ENCODE results near the gene CRY2. TPM values are rescaled to one million over a fixed set of nuclear protein-coding genes. Genes with fewer than 3 reads are reported as not detected.

CRY2 gene
- total and polyA plus RNA-seq, 2 of the 8 experiments (the other 6 are each of a cell fraction or from before 2014, with no cell fraction given): 8.0 to 9.4 TPM

DNA sequence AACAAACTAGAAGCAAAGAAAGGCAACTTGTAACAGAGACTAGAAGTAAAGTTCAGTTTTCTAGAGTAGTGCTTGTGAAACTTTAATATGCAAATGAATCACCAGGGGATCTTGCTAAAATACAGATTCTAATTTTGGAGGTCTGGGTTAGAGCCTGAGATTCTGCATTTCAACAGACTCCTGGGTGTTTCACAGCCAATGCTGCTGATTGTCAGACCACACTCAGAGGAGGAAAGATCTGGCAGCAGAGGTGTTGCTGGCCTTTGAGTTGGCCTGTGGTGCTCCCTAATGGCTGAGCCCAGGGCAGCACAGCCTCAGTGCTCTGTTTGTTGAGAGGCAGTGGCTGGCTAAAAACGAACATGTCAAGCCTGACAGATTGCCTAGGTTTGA lies 5.4 kb downstream of the CRY2 start:
- no peak overlapping the region for H2BK15ac ChIP-seq (ENCODE audit: low read length)
- H3K9ac ChIP-seq (replicated peaks in 1 of 4; ENCODE audit: extremely low read depth in 1 of 4, low read depth in 3 of 4, low read length in 3 of 4): no peak overlapping the region
- no peak overlapping the region for H4K91ac ChIP-seq (replicated peaks; ENCODE audit: insufficient read length, low read length)
- H2BK5ac ChIP-seq (ENCODE audit: low read depth, low read length): no peak overlapping the region
- WGBS, 2 experiments (ENCODE audit: extremely low coverage in 1 of 2, insufficient coverage in 1 of 2, insufficient read length in 1 of 2, insufficient replicate concordance in 2 of 2, low coverage in 1 of 2, low lambda C conversion rate in 2 of 2, missing lambda C conversion rate in 1 of 2): 33% methylated on average over 1 of the region's 1 CpG; no CpG with 5 or more reads in 1 of the 2 experiments
- CTCF ChIA-PET (ENCODE audit: partially characterized antibody): interaction anchor here (1.0 to 1.1 kb wide), 2 partner anchors 10 to 11 kb away, joined by 5 to 6 read pairs; no protein-coding TSS in a partner anchor
- H4K20me1 ChIP-seq (replicated peaks in 1 of 2; ENCODE audit: control insufficient read depth in 1 of 2, insufficient read depth in 2 of 2, low read length in 2 of 2): peaks cover 2 to 13% of the 10 kb centered on the region in 2 experiments
- no peak for DNase-seq (ENCODE audit: low read depth in 1 of 2, low spot score in 2 of 2)
- peak overlapping the region in 1 of 4 experiments; percentile 6; a peak in 1 of 8 replicates for H3K4me3 ChIP-seq (ENCODE audit: extremely low read depth in 1 of 4, insufficient read depth in 2 of 4, low read depth in 3 of 4, low read length in 4 of 4)
- H3K4me2 ChIP-seq (ENCODE audit: insufficient read depth in 1 of 2, low read depth in 2 of 2, low read length in 2 of 2): peak overlapping the region; percentile 7 to 32; a peak in 3 of 4 replicates
- H3K36me3 ChIP-seq (ENCODE audit: control insufficient read depth in 2 of 4, insufficient read depth in 4 of 4, low read length in 3 of 4): peaks cover 0 to 5% (median 3%) of the 10 kb centered on the region in 4 experiments; a peak in 2 of 8 replicates
- peaks cover 0 to 5% (median 0%) of the 10 kb centered on the region in 4 experiments; a peak in 2 of 7 replicates for H3K27me3 ChIP-seq (replicated peaks in 1 of 4; ENCODE audit: control insufficient read depth in 3 of 4, extremely low read depth in 1 of 4, insufficient read depth in 3 of 4, low read length in 3 of 4)
- H2AK5ac ChIP-seq (ENCODE audit: low read depth, low read length): no peak overlapping the region
- no peak overlapping the region for H2BK20ac ChIP-seq (ENCODE audit: low read length)
- no peak overlapping the region for H3K14ac ChIP-seq (ENCODE audit: insufficient read length)
- H3K79me1 ChIP-seq (ENCODE audit: low read depth, low read length): peaks cover 2% of the 10 kb centered on the region; the same call in 1 of the 2 replicates
- H3K4ac ChIP-seq (replicated peaks; ENCODE audit: insufficient read length, low read depth, low read length): no peak overlapping the region
- H2AFZ ChIP-seq (ENCODE audit: low read length): no peak overlapping the region
- H3K23me2 ChIP-seq (ENCODE audit: low read depth, low read length): no peaks in the 10 kb centered on the region; the same call in 1 of the 2 replicates
- no peak overlapping the region for H3K23ac ChIP-seq (ENCODE audit: insufficient read length)
- no peak overlapping the region for H3K18ac ChIP-seq (ENCODE audit: extremely low read depth, low read length)
- no peak overlapping the region for H2BK120ac ChIP-seq (replicated peaks; ENCODE audit: low read depth, low read length)
- H4K8ac ChIP-seq (ENCODE audit: extremely low read depth, insufficient read depth, low read length): no peak overlapping the region
- peaks cover 6 to 37% (median 17%) of the 10 kb centered on the region in 4 experiments for H3K4me1 ChIP-seq (replicated peaks in 1 of 4; ENCODE audit: control insufficient read depth in 3 of 4, insufficient read depth in 4 of 4, low read length in 3 of 4)
- no peak overlapping the region for H2BK12ac ChIP-seq (ENCODE audit: low read depth, low read length)
- H3K27ac ChIP-seq (ENCODE audit: low read depth, low read length): no peak overlapping the region
- H4K5ac ChIP-seq (ENCODE audit: insufficient read length, low read depth, low read length): no peak overlapping the region
- FAIRE-seq: no peak
- POLR2A ChIA-PET (ENCODE audit: partially characterized antibody): no interaction called here
- no peak overlapping the region for H3K56ac ChIP-seq (replicated peaks; ENCODE audit: insufficient read length, low read depth, low read length)
- H3K79me2 ChIP-seq (ENCODE audit: control insufficient read depth in 1 of 2, insufficient read depth in 2 of 2, low read length in 2 of 2): 0 out of 4 replicates have a peak, but pooled peaks cover 0 to 5% of the 10 kb centered on the region in 2 experiments
- H3K9me3 ChIP-seq (ENCODE audit: insufficient read depth in 2 of 2, low read depth in 1 of 2, low read length in 1 of 2): no peaks in the 10 kb centered on the region
- TF ChIP-seq, protein P1, sequence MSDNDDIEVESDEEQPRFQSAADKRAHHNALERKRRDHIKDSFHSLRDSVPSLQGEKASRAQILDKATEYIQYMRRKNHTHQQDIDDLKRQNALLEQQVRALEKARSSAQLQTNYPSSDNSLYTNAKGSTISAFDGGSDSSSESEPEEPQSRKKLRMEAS (IDR thresholded peaks at IDR 0.05): no peak
- no peak for TF ChIP-seq BRCA1 (IDR thresholded peaks at IDR 0.05; ENCODE audit: low read depth, low read length)
- no peak for TF ChIP-seq KDM5A (IDR thresholded peaks at IDR 0.05; ENCODE audit: low read length)
- no peak for TF ChIP-seq HDAC6 (IDR thresholded peaks at IDR 0.05; ENCODE audit: low read depth, low read length)
- TF ChIP-seq RAD21 (IDR thresholded peaks at IDR 0.05 in 1 of 2, conservative IDR thresholded peaks at IDR 0.05 in 1 of 2; ENCODE audit: low read depth in 2 of 2, low read length in 2 of 2): peak; percentile 74 to 81
- TF ChIP-seq NANOG (IDR thresholded peaks at IDR 0.05; ENCODE audit: insufficient read depth, low read depth, low read length, poor library complexity, severe bottlenecking): no peak
- no peak for TF ChIP-seq ZNF274 (IDR thresholded peaks at IDR 0.05; ENCODE audit: borderline replicate concordance, extremely low read depth, low read length)
- no peak for TF ChIP-seq POU5F1 (IDR thresholded peaks at IDR 0.05; ENCODE audit: low read depth, low read length)
- no peak for TF ChIP-seq RFX5 (IDR thresholded peaks at IDR 0.05; ENCODE audit: borderline replicate concordance, low read depth, low read length)
- no peak for TF ChIP-seq NRF1 (IDR thresholded peaks at IDR 0.05; ENCODE audit: low read depth, low read length)

All from H1 (cell line).